CD4-positive, alpha-beta T cell treated with Interleukin-21 for 1 hour (primary cell): ENCODE results near the gene B4GALT2.

Experiments used
- DNase-seq: peaks from one replicate; pipeline ENCODE4 v3.0.0-alpha.2; 2020

Gene B4GALT2

DNA sequence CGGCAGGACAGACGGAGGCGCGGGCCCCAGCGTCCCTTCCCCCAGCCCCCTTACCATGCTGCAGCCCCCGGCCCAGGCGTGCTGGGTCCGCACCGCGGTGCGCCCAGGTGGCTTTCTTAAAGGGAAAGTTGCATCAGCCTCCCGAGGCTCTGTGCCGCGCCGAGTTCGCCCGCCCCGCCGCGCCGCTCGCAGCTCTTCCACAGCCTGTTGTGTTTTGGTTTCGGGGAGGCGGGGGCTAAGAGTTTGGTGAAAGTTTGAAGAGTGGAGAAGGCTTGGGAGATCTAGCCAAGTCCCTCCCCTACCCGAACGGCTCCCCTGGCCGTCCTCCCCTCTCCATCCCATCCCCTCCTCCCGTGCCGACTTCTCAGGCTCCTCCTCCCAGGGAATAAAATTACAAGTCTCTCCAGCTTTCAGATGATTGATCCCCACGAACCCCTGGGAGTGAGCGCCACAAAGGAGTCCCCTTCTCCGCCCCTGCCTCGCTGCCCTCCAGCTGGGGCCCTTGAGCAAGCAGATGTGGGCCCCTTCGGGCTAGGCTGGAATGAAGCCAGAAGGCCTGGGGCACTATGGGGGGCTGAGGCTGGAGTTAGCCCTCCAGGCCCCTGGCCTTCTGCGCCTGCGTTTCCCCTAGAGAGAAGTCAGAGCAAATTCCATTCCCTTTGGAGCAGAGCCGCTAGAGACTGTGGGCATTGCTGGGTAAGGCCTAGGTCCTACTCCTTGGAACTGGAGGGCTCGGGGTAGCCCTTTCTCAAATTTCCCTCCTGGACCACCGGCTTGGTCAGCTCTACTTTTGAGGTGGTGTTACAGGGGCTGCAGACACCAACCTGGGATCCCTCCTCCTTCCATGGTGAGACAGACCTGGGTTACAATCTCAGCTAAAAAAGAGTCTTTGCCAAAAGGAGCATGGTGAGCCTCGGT lies 52.5 kb downstream of the B4GALT2 start, which contains the start of gene SLC6A9:
Gene SLC6A9 (minus strand): TSS at position 211 of the 918 bp plus-strand sequence. CDS start 7,185 bp downstream, outside the sequence.
- no peak for DNase-seq

DNA sequence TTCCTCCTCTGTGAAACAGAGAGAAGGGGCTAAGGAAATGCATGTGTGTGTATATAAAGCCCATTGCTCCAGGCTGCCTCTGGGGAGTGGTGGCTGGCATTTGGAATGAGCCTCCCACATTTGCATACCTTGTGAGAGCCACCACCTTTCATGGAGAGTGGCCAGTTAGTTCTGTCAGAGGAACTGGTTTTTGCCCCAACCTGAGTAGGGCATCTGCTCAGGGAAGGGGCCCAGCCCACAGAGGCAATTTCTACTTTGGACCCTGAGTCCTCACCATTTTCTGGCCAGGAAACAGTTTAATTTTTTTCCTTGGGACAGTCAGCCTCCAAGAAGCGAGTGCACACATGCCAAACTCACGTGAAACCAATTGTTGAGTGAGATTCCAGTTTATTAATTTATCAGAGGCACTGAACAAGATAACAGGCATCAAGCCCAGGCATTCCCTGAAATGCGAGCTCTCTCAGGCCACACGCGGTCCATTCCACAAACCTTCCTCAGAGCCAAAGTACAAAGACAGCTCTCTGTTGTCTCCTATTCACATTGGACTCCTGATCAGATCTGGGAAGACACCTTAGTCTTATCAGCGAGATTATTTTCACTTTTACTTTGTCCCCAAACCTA lies 53.3 kb downstream of the B4GALT2 start:
- no peak for DNase-seq

DNA sequence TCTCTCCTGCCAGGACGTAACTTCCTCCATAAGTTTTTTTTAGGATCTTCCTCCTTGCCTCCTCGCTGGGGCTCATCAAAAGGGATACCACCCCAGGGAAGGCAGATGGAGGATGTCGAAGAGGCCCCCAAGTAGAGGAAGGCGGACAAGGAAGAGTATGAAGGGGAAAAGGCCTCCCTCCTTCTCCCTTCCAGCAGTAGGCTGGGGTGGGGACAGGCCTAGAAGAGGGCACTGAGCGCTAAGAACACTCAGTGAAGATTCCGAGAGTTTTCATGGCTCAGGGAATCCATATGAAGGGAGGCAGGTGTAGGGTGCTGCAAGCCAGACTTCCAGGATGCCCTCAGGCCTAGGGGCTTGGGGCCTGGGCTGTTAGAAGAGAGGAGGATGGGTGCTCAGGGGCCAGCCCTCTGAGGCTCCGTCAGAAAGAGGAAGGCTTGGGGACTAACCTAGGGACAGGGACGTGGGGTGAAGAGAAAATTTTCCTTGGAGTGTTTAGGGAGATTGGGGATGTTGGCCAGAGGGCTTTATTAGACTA lies 54.1 kb downstream of the B4GALT2 start:
- DNase-seq, result no peak

DNA sequence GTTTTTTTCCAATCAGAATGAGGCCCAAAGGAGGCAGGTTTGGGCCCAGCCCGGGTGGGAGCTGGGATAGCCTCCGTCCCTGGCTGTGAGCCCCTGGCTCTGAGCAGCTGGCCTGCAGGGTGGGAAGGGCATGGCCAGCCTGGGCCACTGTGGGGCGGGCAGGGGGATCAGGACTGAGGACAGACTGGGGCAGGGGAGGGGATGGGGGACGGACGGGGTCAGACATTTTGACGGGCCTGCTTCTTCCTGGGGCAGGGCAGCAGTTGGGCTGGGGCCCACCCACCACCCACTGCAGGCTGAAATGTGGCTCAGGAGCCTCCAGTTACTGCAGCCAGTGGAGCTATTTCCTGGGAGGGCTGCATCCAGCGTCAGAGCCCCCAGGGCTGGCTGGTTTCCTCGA lies 54.7 kb downstream of the B4GALT2 start:
- DNase-seq, result no peak

DNA sequence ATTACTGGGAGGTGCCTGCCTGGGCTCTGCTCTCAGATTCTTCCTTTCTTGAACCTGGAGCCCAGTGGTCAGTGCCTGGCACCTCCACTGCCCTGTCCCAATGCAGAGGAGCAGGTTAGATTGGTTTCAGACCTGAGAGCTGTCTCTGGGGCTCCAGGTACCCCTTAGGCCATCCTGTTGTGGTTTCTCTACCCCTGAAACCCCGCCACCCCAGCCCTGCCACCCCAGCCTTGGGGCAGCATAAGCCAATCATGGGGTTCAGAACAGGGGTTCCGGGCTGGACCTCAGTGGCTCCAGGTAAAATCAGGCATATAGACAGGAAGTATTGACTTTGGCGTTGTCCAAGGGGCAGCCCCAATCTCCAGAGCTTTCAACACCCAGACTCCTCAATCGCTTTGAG lies 55.4 kb downstream of the B4GALT2 start:
- no peak for DNase-seq

DNA sequence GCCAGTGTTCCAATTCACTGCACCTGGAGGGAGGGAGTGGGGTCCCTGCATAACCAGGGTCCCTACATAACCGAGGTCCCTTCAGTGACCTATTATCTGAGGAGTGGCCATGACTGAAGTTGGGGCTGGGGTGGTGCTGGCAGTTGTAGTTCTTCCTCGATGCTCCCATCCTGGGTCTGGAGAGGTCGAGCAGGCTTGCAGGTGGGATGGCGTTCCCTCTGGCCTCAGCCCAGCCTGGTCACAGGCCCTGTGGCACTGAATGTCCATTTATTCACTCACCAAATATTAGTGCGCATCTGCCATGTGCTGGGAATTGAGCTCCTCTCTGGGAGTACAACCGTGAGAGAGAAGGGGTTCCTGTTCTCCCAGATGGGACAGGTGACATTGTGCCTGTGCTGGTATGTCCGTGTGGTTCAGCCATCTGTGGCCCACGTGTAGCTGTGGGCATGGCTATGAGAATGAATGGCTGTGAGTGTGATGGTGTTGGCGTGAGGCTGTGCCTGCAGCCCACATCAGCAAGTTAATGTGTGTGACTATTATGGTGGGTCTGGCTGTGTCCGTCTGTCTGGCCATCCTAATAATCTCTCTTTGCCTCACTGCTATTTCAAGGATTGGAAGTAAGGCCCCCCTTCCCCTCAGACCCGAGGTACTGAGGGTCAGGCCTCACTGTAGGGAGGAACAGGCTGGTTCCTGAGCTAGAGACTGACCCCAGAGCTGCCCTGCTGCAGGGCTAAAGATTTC lies 56.1 kb downstream of the B4GALT2 start:
- no peak for DNase-seq

DNA sequence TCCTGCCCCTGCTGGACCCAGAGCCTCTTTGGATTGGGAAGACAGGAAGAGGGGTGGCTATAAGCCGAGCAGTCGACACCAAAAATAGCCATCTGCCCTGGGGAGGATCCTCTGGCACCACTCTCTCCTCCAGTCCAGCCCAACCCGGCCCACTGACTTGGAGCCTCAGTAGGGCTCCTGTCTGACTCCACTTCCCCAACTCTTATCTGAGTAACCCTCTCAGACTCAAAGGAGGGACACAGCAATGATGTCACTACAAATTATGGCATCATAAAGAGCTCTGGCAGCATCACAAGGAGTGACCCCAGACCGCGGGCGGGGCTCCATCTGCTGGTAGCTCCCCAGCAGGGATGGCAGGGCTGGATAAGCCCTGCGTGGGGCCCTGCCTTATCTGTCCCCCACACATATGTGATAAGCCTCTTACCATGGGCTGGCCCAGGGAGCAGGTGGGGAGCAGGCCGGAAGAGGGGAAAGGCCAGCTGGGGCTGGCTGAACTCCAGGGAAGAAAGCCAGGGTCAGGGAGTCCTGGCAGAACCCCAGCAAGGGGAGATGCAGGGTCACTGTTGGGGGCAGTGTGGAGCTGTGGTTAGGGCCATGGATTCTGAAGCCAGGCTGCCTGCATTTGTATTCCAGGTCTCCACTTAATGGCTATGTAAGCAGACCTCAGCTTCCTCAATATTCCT lies 56.9 kb downstream of the B4GALT2 start:
- no peak for DNase-seq

DNA sequence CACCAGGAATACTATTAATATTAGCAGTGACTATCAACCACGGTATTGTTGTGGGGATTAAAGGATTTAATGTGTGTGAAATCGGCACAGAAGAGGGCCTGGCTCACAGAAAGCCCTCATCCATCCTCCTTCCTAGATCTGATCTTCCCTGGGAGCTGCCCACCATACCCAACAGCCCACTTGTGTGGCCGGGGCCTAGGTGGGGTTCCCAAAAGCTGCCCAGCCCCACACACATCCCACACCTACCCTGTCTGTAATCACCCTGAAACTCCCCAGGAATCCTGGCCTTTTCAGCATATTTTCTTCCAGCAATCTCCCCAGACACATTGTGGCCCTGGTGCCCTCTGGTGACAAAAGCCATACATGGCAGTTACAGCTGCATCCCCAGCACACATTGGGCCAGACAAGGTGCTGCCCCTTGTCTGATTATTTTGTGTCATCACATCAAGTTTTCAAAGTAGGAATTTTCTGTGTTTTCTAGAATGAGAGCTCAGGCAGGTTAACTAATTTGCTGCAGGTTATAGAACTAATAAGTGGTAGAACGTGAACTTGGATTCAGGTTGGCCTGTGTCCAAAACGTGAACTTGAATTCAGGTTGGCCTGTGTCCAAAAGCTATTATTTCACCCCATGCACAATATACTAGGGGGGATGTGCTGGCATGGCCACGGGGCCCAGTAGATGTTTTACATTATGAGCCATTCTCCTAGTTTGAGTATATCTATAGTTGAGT lies 57.6 kb downstream of the B4GALT2 start:
- DNase-seq, result peak; percentile 72

DNA sequence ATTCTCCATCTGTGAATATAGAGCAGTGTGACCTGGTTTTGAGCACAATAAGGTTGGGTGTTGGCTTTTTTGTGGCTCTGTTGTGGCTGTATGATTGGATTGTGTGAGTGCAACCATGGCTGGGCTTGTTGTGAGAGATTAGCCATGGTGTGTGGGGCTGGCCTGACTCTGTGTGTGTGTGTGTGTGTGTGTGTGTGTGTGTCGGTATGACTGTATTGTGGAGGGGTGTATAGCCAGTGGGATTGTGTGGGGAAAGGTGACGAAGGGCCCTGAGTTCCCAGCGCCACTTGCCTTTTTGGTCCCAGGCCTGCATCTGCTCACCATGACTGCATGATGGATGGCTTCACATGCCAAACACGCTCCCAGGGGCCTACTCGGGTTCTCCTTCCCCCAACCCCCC lies 58.1 kb downstream of the B4GALT2 start:
- no peak for DNase-seq

DNA sequence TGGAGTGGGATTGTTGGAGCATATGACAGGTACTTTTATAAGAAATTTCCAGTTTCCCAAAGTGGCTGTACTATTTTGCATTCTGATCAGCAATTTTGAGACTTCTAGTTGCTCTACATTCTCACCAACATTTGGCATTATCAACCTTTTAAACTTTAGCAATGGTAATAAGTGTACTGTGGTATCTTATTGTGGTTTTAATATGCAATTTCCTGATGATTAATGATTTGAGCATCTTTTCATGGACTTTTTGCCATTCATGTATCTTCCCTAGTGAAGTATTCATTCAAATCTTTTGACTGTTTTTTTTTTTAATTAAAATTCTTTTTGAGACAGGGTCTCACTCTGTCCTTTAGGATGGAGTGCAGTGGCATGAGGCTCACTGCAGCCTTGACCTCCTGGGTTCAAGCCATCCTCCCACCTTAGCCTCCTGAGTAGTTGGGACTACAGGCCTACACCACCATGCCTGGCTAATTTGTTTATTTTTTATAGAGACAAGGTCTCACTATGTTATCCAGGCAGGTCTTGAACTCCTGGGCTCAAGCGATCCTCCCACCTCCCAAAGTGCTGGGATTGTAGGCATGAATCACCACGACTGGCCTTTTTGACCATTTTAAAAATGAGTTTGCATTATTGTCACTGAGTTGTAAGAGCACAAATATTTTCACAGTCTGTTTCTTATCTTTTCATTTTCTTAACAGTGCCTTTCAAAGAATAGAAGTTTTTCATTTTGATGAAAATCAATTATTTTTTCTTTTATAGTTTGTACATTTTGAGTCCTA lies 60.1 kb downstream of the B4GALT2 start:
- no peak for DNase-seq

DNA sequence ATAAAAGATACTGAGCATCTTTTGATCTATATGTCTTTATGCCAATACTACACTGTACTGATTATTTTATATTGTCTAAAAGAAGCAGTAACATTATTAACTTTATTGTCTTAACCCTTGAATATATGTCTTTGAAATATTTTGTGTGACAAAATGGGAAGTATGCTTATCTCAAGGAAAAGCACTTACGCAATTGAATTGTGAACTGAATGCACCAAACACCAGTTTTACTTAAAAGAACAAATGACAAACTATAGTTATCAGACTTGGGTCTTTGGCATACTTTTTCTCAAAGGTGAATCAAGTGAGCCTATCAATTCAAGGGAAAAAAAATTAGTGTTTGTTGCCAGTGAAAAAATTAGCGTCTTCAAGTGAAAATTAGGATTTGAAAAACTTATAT lies 61.4 kb downstream of the B4GALT2 start:
- DNase-seq, result no peak
